HUES6 (cell line): Measurements from ENCODE around the gene FKBP14.

Source experiments
- H3K27ac ChIP-seq: 2 replicates; pipeline ENCODE4 v1.7.0; 2013; ENCODE audit warnings: low read depth, mild to moderate bottlenecking, low read length, inconsistent platforms
- H3K27me3 ChIP-seq: 2 replicates; pipeline ENCODE4 v1.6.1; 2013; ENCODE audit warnings: low read length; ENCODE audit not compliant: control insufficient read depth, insufficient read depth
- H3K36me3 ChIP-seq: 2 replicates; pipeline ENCODE4 v1.6.1; 2013; ENCODE audit warnings: low read length; ENCODE audit not compliant: control insufficient read depth, insufficient read depth
- H3K4me1 ChIP-seq: 2 replicates; pipeline ENCODE4 v1.6.1; 2013; ENCODE audit warnings: low read length; ENCODE audit not compliant: control insufficient read depth, insufficient read depth
- H3K4me3 ChIP-seq: 2 replicates; pipeline ENCODE4 v1.5.1; 2013; ENCODE audit warnings: low read depth, low read length
- H3K9ac ChIP-seq: one replicate; pipeline ENCODE4 v1.6.1; 2013; ENCODE audit warnings: mild to moderate bottlenecking, low read length
- H3K9me3 ChIP-seq: 2 replicates; pipeline ENCODE4 v1.6.1; 2013; ENCODE audit warnings: low read depth, low read length; ENCODE audit not compliant: control insufficient read depth, insufficient read depth

FKBP14 gene

GRCh38 chr7:30019387-30019786 lies 7.1 kb downstream of the FKBP14 start:
- Histone ChIP-seq H3K4me3 (no peak overlapping the region), H3K4me1 (no peaks in the 10 kb centered on the region), H3K36me3 (peaks cover 46% of the 10 kb centered on the region), H3K9me3 (no peaks in the 10 kb centered on the region), H3K9ac (no peak overlapping the region), H3K27me3 (no peaks in the 10 kb centered on the region), H3K27ac (no peak overlapping the region)

- Histone ChIP-seq H3K27ac (no peak overlapping the region), H3K36me3 (peaks cover 55% of the 10 kb centered on the region), H3K4me1 (no peaks in the 10 kb centered on the region), H3K4me3 (no peak overlapping the region), H3K27me3 (no peaks in the 10 kb centered on the region), H3K9ac (no peak overlapping the region), H3K9me3 (no peaks in the 10 kb centered on the region)
Measured at GRCh38 chr7:30018451-30018850, 8.1 kb downstream of the FKBP14 start.

GRCh38 chr7:30012757-30013156 lies 13.7 kb downstream of the FKBP14 start:
- no peaks in the 10 kb centered on the region for H3K4me1 ChIP-seq
- H3K27me3 ChIP-seq: no peaks in the 10 kb centered on the region
- H3K36me3 ChIP-seq: peaks cover 32% of the 10 kb centered on the region
- no peak overlapping the region for H3K27ac ChIP-seq
- H3K9ac ChIP-seq: no peak overlapping the region
- H3K4me3 ChIP-seq: no peak overlapping the region
- no peaks in the 10 kb centered on the region for H3K9me3 ChIP-seq

GRCh38 chr7:30010021-30010420 lies 16.5 kb downstream of the FKBP14 start:
- Histone ChIP-seq H3K27me3 (no peaks in the 10 kb centered on the region), H3K36me3 (peaks cover 20% of the 10 kb centered on the region), H3K9me3 (no peaks in the 10 kb centered on the region), H3K4me1 (peaks cover 7% of the 10 kb centered on the region), H3K9ac (no peak overlapping the region), H3K4me3 (no peak overlapping the region), H3K27ac (no peak overlapping the region)

- Histone ChIP-seq H3K36me3 (no peaks in the 10 kb centered on the region), H3K9me3 (no peaks in the 10 kb centered on the region), H3K27ac (no peak overlapping the region), H3K27me3 (no peaks in the 10 kb centered on the region), H3K4me3 (no peak overlapping the region), H3K9ac (no peak overlapping the region), H3K4me1 (peaks cover 20% of the 10 kb centered on the region)
Measured at GRCh38 chr7:30005464-30005863, 21.0 kb downstream of the FKBP14 start.

GRCh38 chr7:30003098-30003497 lies 23.4 kb downstream of the FKBP14 start:
- H3K9ac ChIP-seq: no peak overlapping the region
- no peak overlapping the region for H3K27ac ChIP-seq
- H3K27me3 ChIP-seq: no peaks in the 10 kb centered on the region
- no peaks in the 10 kb centered on the region for H3K9me3 ChIP-seq
- H3K36me3 ChIP-seq: no peaks in the 10 kb centered on the region
- peaks cover 20% of the 10 kb centered on the region for H3K4me1 ChIP-seq
- no peak overlapping the region for H3K4me3 ChIP-seq

- no peaks in the 10 kb centered on the region for H3K27me3 ChIP-seq
- H3K4me3 ChIP-seq: no peak overlapping the region
- no peak overlapping the region for H3K27ac ChIP-seq
- no peak overlapping the region for H3K9ac ChIP-seq
- H3K36me3 ChIP-seq: no peaks in the 10 kb centered on the region
- peaks cover 5% of the 10 kb centered on the region for H3K9me3 ChIP-seq
- peaks cover 20% of the 10 kb centered on the region for H3K4me1 ChIP-seq
Measured at GRCh38 chr7:30001998-30002397, 24.5 kb downstream of the FKBP14 start.

GRCh38 chr7:29998489-29998888 lies 28.0 kb downstream of the FKBP14 start:
- Histone ChIP-seq H3K4me1 (0 out of 2 replicates have a peak, but pooled peaks cover 8% of the 10 kb centered on the region), H3K27me3 (no peaks in the 10 kb centered on the region), H3K9me3 (peaks cover 22% of the 10 kb centered on the region), H3K27ac (no peak overlapping the region), H3K4me3 (no peak overlapping the region), H3K9ac (no peak overlapping the region), H3K36me3 (no peaks in the 10 kb centered on the region)

GRCh38 chr7:29996321-29996720 lies 30.2 kb downstream of the FKBP14 start:
- Histone ChIP-seq H3K27me3 (no peaks in the 10 kb centered on the region), H3K4me1 (no peaks in the 10 kb centered on the region), H3K9ac (no peak overlapping the region), H3K9me3 (peaks cover 30% of the 10 kb centered on the region), H3K36me3 (no peaks in the 10 kb centered on the region), H3K27ac (no peak overlapping the region), H3K4me3 (no peak overlapping the region)

GRCh38 chr7:29995652-29996051 lies 30.9 kb downstream of the FKBP14 start:
- no peak overlapping the region for H3K27ac ChIP-seq
- H3K9ac ChIP-seq: no peak overlapping the region
- H3K9me3 ChIP-seq: peaks cover 30% of the 10 kb centered on the region

GRCh38 chr7:29993140-29993539 lies 33.4 kb downstream of the FKBP14 start:
- H3K36me3 ChIP-seq: no peaks in the 10 kb centered on the region
- H3K27ac ChIP-seq: no peak overlapping the region
- H3K4me1 ChIP-seq: peaks cover 5% of the 10 kb centered on the region
- H3K27me3 ChIP-seq: no peaks in the 10 kb centered on the region
- H3K9ac ChIP-seq: no peak overlapping the region
- H3K9me3 ChIP-seq: peaks cover 30% of the 10 kb centered on the region
- H3K4me3 ChIP-seq: no peak overlapping the region

More at GRCh38 chr7:29995652-29996051, 30.9 kb downstream of the FKBP14 start:
- H3K27me3 ChIP-seq: no peaks in the 10 kb centered on the region
- H3K36me3 ChIP-seq: no peaks in the 10 kb centered on the region
- no peaks in the 10 kb centered on the region for H3K4me1 ChIP-seq
- no peak overlapping the region for H3K4me3 ChIP-seq

- Histone ChIP-seq H3K27me3 (no peaks in the 10 kb centered on the region), H3K4me1 (peaks cover 13% of the 10 kb centered on the region), H3K27ac (no peak overlapping the region), H3K36me3 (no peaks in the 10 kb centered on the region), H3K4me3 (no peak overlapping the region), H3K9ac (no peak overlapping the region), H3K9me3 (peaks cover 24% of the 10 kb centered on the region)
Measured at GRCh38 chr7:29991937-29992336, 34.6 kb downstream of the FKBP14 start.
